Epithelial cell of esophagus (primary cell): ENCODE data around the gene RIT1.
A peak's percentile ranks its signal among the peaks of the same experiment; 100 is the strongest.

Source experiments
- DNase-seq: peaks from one replicate; pipeline ENCODE4 v3.0.0; 2010; ENCODE audit warnings: low read depth
- H3K4me3 ChIP-seq: 2 replicates; pipeline ENCODE4 v1.5.1; 2011; ENCODE audit warnings: mild to moderate bottlenecking, low read length, control low read depth
- CTCF ChIP-seq: IDR thresholded peaks from 2 replicates; pipeline ENCODE4 v1.5.1; 2011; ENCODE audit warnings: low read depth, mild to moderate bottlenecking, low read length, control low read depth, inconsistent platforms; ENCODE audit not compliant: insufficient read depth; ENCODE audit errors: missing control alignments

Gene RIT1

GRCh38 chr1:155911156-155912055, at the start of gene RIT1:
Gene RIT1 (minus strand): TSS chr1:155911349. CDS start chr1:155910761, 588 bp downstream.
- peak within 1 kb of the TSS; percentile 69 for H3K4me3 ChIP-seq
- DNase-seq: peak; percentile 79
- TF ChIP-seq CTCF: no peak

DNA sequence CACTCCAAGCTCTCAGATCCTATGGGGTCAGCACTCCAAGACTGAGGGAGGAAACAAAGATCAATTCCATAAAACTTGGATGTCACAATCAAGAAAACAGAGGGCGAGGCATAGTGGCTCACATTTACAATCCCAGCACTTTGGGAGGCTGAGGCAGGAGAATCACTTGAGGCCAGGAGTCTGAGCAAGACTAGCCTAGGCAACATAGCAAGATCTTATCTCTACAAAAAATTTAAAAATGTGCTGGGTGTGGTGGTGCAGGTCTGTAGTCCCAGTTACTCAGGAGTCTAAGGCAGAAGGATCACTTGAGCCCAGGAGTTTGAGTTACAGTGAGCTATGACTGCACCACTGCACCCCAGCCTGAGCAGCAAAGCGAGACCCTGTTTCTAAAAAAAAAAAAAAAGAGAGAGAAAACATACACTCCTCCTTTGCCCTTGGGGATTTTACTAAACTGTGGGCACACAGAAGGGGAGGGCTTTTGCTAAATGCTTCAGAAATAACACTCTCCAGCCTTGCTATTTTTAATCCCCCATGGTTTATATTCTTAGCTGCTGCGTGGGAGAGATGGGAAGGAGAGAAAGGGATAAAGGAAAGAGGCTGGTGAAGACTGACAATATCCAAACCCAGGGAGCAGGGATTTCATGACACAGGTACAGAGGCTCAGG, 49.1 kb upstream of the RIT1 start:
- DNase-seq: no peak
- no peak overlapping the region for H3K4me3 ChIP-seq
- TF ChIP-seq CTCF: no peak

- TF ChIP-seq CTCF: no peak
- DNase-seq: no peak
- H3K4me3 ChIP-seq: no peak overlapping the region
Observed at GRCh38 chr1:155957411-155957915, 46.3 kb upstream of the RIT1 start.

DNA sequence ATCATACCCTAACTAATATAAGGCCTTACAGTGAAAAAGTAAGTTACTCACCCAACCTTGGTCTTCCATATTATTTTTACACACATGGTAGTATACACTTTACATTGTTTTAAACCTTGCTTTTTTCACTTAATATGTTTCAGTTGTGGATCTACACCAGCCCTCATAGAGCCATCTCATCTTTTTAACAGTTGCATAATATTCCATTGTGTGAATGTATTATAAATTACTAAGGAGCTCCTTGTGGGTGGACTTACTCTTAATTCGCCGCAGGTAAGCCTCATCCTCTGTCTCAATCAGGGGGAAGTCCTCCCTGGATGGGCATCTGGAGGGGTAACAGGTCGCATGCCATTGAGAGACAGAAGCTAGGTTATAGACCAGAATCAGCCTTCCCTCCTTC, 43.5 kb upstream of the RIT1 start:
- no peak for DNase-seq
- no peak for TF ChIP-seq CTCF

DNA sequence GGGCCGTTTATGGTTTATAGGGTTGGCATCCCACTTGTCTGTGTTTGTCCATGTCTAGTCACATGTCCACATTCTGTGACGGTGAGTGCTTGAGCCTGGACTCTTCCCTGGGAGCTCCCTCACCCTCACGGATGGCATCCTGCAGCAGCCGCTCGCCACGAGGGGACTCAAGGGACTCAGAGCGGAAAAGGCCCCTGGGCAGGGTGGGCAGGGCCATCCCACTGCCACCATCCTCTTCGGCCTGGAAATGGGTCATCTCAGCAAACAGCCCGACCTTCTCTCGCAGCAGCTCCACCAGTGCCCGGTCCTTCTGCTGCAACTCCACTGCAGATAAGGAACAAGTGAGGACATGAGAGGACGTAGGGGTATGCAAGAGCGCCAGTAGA, 41.3 kb upstream of the RIT1 start:
- TF ChIP-seq CTCF: no peak
- no peak for DNase-seq
- H3K4me3 ChIP-seq: no peak overlapping the region

More for the DNA sequence above, 43.5 kb upstream of the RIT1 start:
- no peak overlapping the region for H3K4me3 ChIP-seq

- no peak for TF ChIP-seq CTCF
- no peak for DNase-seq
- no peak overlapping the region for H3K4me3 ChIP-seq
Observed at GRCh38 chr1:155951753-155952504, 40.8 kb upstream of the RIT1 start.
